H1 (cell line): ENCODE data around the gene FOXN3. TPM values are rescaled to one million over a fixed set of nuclear protein-coding genes. Genes with fewer than 3 reads are reported as not detected.

Experiments used
- CTCF ChIA-PET: fragments of 300-600 bp; sonication (Branson Sonifier 250); formaldehyde crosslinking; loops from one replicate; lab custom pipeline; 2021; ENCODE audit not compliant: partially characterized antibody; lab: Charles Lee
- POLR2A ChIA-PET: fragments of 300-600 bp; sonication (Branson Sonifier 250); formaldehyde crosslinking; loops from one replicate; lab custom pipeline; 2021; ENCODE audit warnings: inconsistent platforms; ENCODE audit not compliant: partially characterized antibody; lab: Charles Lee
- DNase-seq, 2 experiments: peaks; one replicate each; pipeline versions ENCODE4 v3.0.0 to v3.0.0-alpha.2; 2010 to 2022; ENCODE audit warnings: low spot score in 2 of 2, low read depth in 1 of 2, mixed read lengths in 1 of 2
- FAIRE-seq: peaks from 2 replicates; lab custom pipeline; 2011; peaks lifted over from hg19 to GRCh38; lab: Jason Lieb, UNC
- H2AFZ ChIP-seq: 2 replicates; pipeline ENCODE4 v1.8.1; 2012; ENCODE audit warnings: low read length, inconsistent platforms
- H2AK5ac ChIP-seq: 2 replicates; pipeline ENCODE4 v1.6.1; 2013; ENCODE audit warnings: low read depth, low read length
- H2BK120ac ChIP-seq: replicated peaks from 2 replicates; pipeline ENCODE3; 2013; ENCODE audit warnings: low read depth, low read length, inconsistent platforms
- H2BK12ac ChIP-seq: 2 replicates; pipeline ENCODE4 v1.6.1; 2013; ENCODE audit warnings: low read depth, low read length
- H2BK15ac ChIP-seq: 2 replicates; pipeline ENCODE4 v1.6.1; 2013; ENCODE audit warnings: low read length
- H2BK20ac ChIP-seq: 2 replicates; pipeline ENCODE4 v1.6.1; 2013; ENCODE audit warnings: low read length
- H2BK5ac ChIP-seq: 2 replicates; pipeline ENCODE4 v1.6.1; 2013; ENCODE audit warnings: low read depth, low read length
- H3K14ac ChIP-seq: 2 replicates; pipeline ENCODE4 v1.6.1; 2013; ENCODE audit warnings: inconsistent platforms; ENCODE audit not compliant: insufficient read length
- H3K18ac ChIP-seq: 2 replicates; pipeline ENCODE4 v1.6.1; 2013; ENCODE audit warnings: low read length; ENCODE audit errors: extremely low read depth
- H3K23ac ChIP-seq: 2 replicates; pipeline ENCODE4 v1.6.1; 2013; ENCODE audit warnings: inconsistent platforms; ENCODE audit not compliant: insufficient read length
- H3K23me2 ChIP-seq: 2 replicates; pipeline ENCODE4 v1.6.1; 2013; ENCODE audit warnings: low read depth, low read length
- H3K27ac ChIP-seq: 2 replicates; pipeline ENCODE4 v1.6.1; 2011; ENCODE audit warnings: low read depth, low read length, inconsistent platforms
- H3K27me3 ChIP-seq, 4 experiments: replicated peaks in 1 of 4; 1 replicate in 1 of 4; 2 replicates in 3 of 4; pipeline versions ENCODE4 v1.6.1 to v1.8.1; 2011 to 2013; ENCODE audit warnings: low read length in 3 of 4, mild to moderate bottlenecking in 3 of 4, inconsistent platforms in 2 of 4, mixed read lengths in 2 of 4, moderate library complexity in 1 of 4; ENCODE audit not compliant: control insufficient read depth in 3 of 4, insufficient read depth in 3 of 4; ENCODE audit errors: extremely low read depth in 1 of 4
- H3K36me3 ChIP-seq, 4 experiments: 2 replicates each; pipeline versions ENCODE4 v1.6.1 to v1.8.1; 2011 to 2013; ENCODE audit warnings: mild to moderate bottlenecking in 4 of 4, low read length in 3 of 4, moderate library complexity in 2 of 4, control low read depth in 1 of 4, inconsistent platforms in 1 of 4; ENCODE audit not compliant: insufficient read depth in 4 of 4, control insufficient read depth in 2 of 4
- H3K4ac ChIP-seq: replicated peaks from 2 replicates; pipeline ENCODE3; 2013; ENCODE audit warnings: low read length, low read depth, mixed read lengths, inconsistent platforms; ENCODE audit not compliant: insufficient read length
- H3K4me1 ChIP-seq, 4 experiments: replicated peaks in 1 of 4; 1 replicate in 1 of 4; 2 replicates in 3 of 4; pipeline versions ENCODE4 v1.6.1 to v1.8.1; 2011 to 2013; ENCODE audit warnings: low read length in 3 of 4, inconsistent platforms in 2 of 4, mixed read lengths in 1 of 4; ENCODE audit not compliant: insufficient read depth in 4 of 4, control insufficient read depth in 3 of 4
- H3K4me2 ChIP-seq, 2 experiments: 2 replicates each; pipeline versions ENCODE4 v1.6.1 to v1.8.1; 2011 to 2013; ENCODE audit warnings: low read depth in 2 of 2, low read length in 2 of 2, control low read depth in 1 of 2, inconsistent platforms in 1 of 2, mild to moderate bottlenecking in 1 of 2; ENCODE audit not compliant: insufficient read depth in 1 of 2
- H3K4me3 ChIP-seq, 4 experiments: fragments of 200-600, 300-600 bp in 1 of 4; sonication (generic), shearing (Covaris generic), sonication (Bioruptor Twin) in 1 of 4; 2 replicates each; pipeline versions ENCODE4 v1.5.1 to v1.8.1; 2011 to 2016; ENCODE audit warnings: low read length in 4 of 4, low read depth in 3 of 4, control low read depth in 2 of 4, inconsistent platforms in 2 of 4, mild to moderate bottlenecking in 2 of 4, mixed read lengths in 1 of 4, moderate library complexity in 1 of 4; ENCODE audit not compliant: insufficient read depth in 2 of 4; ENCODE audit errors: extremely low read depth in 1 of 4
- H3K56ac ChIP-seq: replicated peaks from 2 replicates; pipeline ENCODE3; 2013; ENCODE audit warnings: low read depth, mild to moderate bottlenecking, mixed read lengths, low read length, inconsistent platforms; ENCODE audit not compliant: insufficient read length
- H3K79me1 ChIP-seq: 2 replicates; pipeline ENCODE4 v1.6.1; 2013; ENCODE audit warnings: low read depth, low read length, control low read depth
- H3K79me2 ChIP-seq, 2 experiments: 2 replicates each; pipeline versions ENCODE4 v1.6.1 to v1.8.1; 2012 to 2013; ENCODE audit warnings: low read length in 2 of 2, mild to moderate bottlenecking in 2 of 2, inconsistent platforms in 1 of 2; ENCODE audit not compliant: insufficient read depth in 2 of 2, control insufficient read depth in 1 of 2
- H3K9ac ChIP-seq, 4 experiments: replicated peaks in 1 of 4; 1 replicate in 1 of 4; 2 replicates in 3 of 4; pipeline versions ENCODE4 v1.6.1 to v1.8.1; 2011 to 2013; ENCODE audit warnings: low read depth in 3 of 4, low read length in 3 of 4, control low read depth in 2 of 4, mild to moderate bottlenecking in 2 of 4, moderate library complexity in 2 of 4, inconsistent platforms in 1 of 4; ENCODE audit errors: extremely low read depth in 1 of 4
- H3K9me3 ChIP-seq, 2 experiments: 2 replicates each; pipeline versions ENCODE4 v1.6.1 to v1.8.1; 2012 to 2013; ENCODE audit warnings: mild to moderate bottlenecking in 2 of 2, moderate library complexity in 2 of 2, control low read depth in 1 of 2, inconsistent platforms in 1 of 2, low read depth in 1 of 2, low read length in 1 of 2, mixed read lengths in 1 of 2; ENCODE audit not compliant: insufficient read depth in 2 of 2
- H4K20me1 ChIP-seq, 2 experiments: replicated peaks in 1 of 2; 2 replicates each; pipeline versions ENCODE3 to v1.8.1; 2011 to 2013; ENCODE audit warnings: inconsistent platforms in 2 of 2, low read length in 2 of 2, mild to moderate bottlenecking in 1 of 2; ENCODE audit not compliant: insufficient read depth in 2 of 2, control insufficient read depth in 1 of 2
- H4K5ac ChIP-seq: 2 replicates; pipeline ENCODE4 v1.6.1; 2013; ENCODE audit warnings: low read length, low read depth, mixed read lengths, inconsistent platforms; ENCODE audit not compliant: insufficient read length
- H4K8ac ChIP-seq: 2 replicates; pipeline ENCODE4 v1.8.0; 2013; ENCODE audit warnings: mild to moderate bottlenecking, moderate library complexity, low read length, inconsistent platforms; ENCODE audit not compliant: insufficient read depth; ENCODE audit errors: extremely low read depth
- H4K91ac ChIP-seq: replicated peaks from 2 replicates; pipeline ENCODE3; 2013; ENCODE audit warnings: low read length, mixed read lengths, inconsistent platforms; ENCODE audit not compliant: insufficient read length
- ASH2L ChIP-seq: fragments of 200-600, 300-600 bp; sonication (generic); IDR thresholded peaks from one replicate; pipeline ENCODE4 v1.7.1; 2017; ENCODE audit warnings: low read length
- BCL11A ChIP-seq, 2 experiments: IDR thresholded peaks; one replicate each; pipeline ENCODE4 v1.6.1; 2011; ENCODE audit warnings: low read depth in 2 of 2, low read length in 2 of 2, mild to moderate bottlenecking in 2 of 2
- CREB1 ChIP-seq: IDR thresholded peaks from 2 replicates; pipeline ENCODE4 v1.6.1; 2012; ENCODE audit warnings: inconsistent platforms
- EP300 ChIP-seq, 2 experiments: IDR thresholded peaks; 1 replicate in 1 of 2; 2 replicates in 1 of 2; pipeline ENCODE4 v1.6.1; 2011 to 2012; ENCODE audit warnings: low read depth in 2 of 2, low read length in 2 of 2, mild to moderate bottlenecking in 2 of 2, borderline replicate concordance in 1 of 2, inconsistent platforms in 1 of 2, moderate library complexity in 1 of 2
- EZH2 ChIP-seq: fragments of 200-600 bp; sonication (generic); IDR thresholded peaks from 2 replicates; pipeline ENCODE4 v1.7.1; 2012; ENCODE audit warnings: low read depth, mild to moderate bottlenecking, moderate library complexity, low read length, inconsistent platforms; ENCODE audit not compliant: severe bottlenecking
- FOSL1 ChIP-seq: IDR thresholded peaks from 2 replicates; pipeline ENCODE4 v1.6.1; 2011; ENCODE audit warnings: mild to moderate bottlenecking, low read depth, low read length, moderate library complexity; ENCODE audit not compliant: insufficient read depth
- GABPA ChIP-seq: IDR thresholded peaks from 2 replicates; pipeline ENCODE4 v1.6.1; 2011; ENCODE audit warnings: mild to moderate bottlenecking, low read length, moderate library complexity, borderline replicate concordance; ENCODE audit not compliant: insufficient read depth
- HDAC2 ChIP-seq, 2 experiments: fragments of 300-600 bp in 1 of 2; sonication (generic) in 1 of 2; IDR thresholded peaks; 2 replicates each; pipeline ENCODE4 v1.6.1; 2011 to 2012; ENCODE audit warnings: low read depth in 2 of 2, low read length in 2 of 2, mild to moderate bottlenecking in 2 of 2, moderate library complexity in 2 of 2, borderline replicate concordance in 1 of 2, inconsistent platforms in 1 of 2
- KDM1A ChIP-seq: fragments of 200-600, 300-600 bp; sonication (generic); IDR thresholded peaks from 2 replicates; pipeline ENCODE4 v1.7.1; 2016; ENCODE audit warnings: mild to moderate bottlenecking, low read length, borderline replicate concordance
- SIX5 ChIP-seq: IDR thresholded peaks from 2 replicates; pipeline ENCODE4 v1.6.1; 2011; ENCODE audit warnings: mild to moderate bottlenecking, low read depth, low read length
- SP4 ChIP-seq: IDR thresholded peaks from 2 replicates; pipeline ENCODE4 v1.6.1; 2012; ENCODE audit warnings: low read length, inconsistent platforms
- TCF12 ChIP-seq: IDR thresholded peaks from 2 replicates; pipeline ENCODE4 v1.6.1; 2011; ENCODE audit warnings: low read depth, mild to moderate bottlenecking, low read length
- ZNF274 ChIP-seq: IDR thresholded peaks from 2 replicates; pipeline ENCODE4 v1.7.0; 2012; ENCODE audit warnings: low read length, borderline replicate concordance; ENCODE audit errors: extremely low read depth
- WGBS, 2 experiments: shearing (Covaris generic) in 1 of 2; methylation state at CpG; one replicate each; pipeline versions ENCODE4 v1.1.6 to v1.1.7; 2013 to 2015; ENCODE audit warnings: low lambda C conversion rate in 2 of 2, mixed read lengths in 2 of 2, inconsistent platforms in 1 of 2, low coverage in 1 of 2, missing lambda C conversion rate in 1 of 2; ENCODE audit not compliant: insufficient replicate concordance in 2 of 2, insufficient coverage in 1 of 2, insufficient read length in 1 of 2; ENCODE audit errors: extremely low coverage in 1 of 2, missing lambda C conversion rate in 1 of 2; 5-methylcytosine and 5-hydroxymethylcytosine counted together
- polyA plus RNA-seq, 7 experiments: library from polyadenylated mRNA; depleted of rRNA in 3 of 7; stranded (reverse) in 5 of 7; unstranded in 2 of 7; fragments of >200 nt in 5 of 7; fragments of 200-250 nt in 2 of 7; gene quantifications; 1 replicate in 5 of 7; 2 replicates in 1 of 7; 4 replicates in 1 of 7; pipeline versions ENCODE4 v1.2.1 to v1.2.3, GENCODE V29; 2011 to 2013; ENCODE audit warnings: missing spikeins in 2 of 7, mixed read lengths in 2 of 7
- total RNA-seq: library from RNA; stranded (reverse); fragmentation: NEBNext Ultra II Directional; extraction: Animal tissue kit (Norgen Biotek cat#: 25700); gene quantifications from 2 replicates; pipeline ENCODE4 v1.2.1, GENCODE V29; 2021

Gene FOXN3
- total and polyA plus RNA-seq, 2 of the 8 experiments (the other 6 are each of a cell fraction or from before 2014, with no cell fraction given) = 52.6 to 178 TPM

DNA sequence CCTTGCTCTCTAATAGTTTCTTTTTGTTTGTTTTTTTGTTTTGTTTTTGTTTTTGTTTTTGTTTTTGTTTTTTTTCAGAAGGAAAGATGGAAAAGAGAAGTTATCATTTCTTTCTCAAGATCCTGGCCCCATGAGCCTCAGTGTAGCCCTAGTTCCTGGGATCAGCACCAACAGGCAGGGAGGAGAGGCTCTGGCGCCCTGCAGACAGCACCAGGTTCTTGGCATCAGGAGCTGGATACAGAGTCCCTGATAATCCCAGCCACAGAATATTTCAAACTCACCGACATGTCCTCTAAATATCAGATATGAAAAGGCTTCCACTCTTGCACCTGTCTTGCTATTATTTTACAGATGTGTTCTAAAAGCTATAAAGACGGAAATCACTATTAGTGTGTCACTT is 52.7 kb downstream of the FOXN3 start:
- no peak overlapping the region for H3K23ac ChIP-seq
- H3K4me2 ChIP-seq = no peak overlapping the region
- peaks cover 15% of the 10 kb centered on the region for H3K79me1 ChIP-seq
- H3K9ac ChIP-seq = no peak overlapping the region
- H2BK5ac ChIP-seq = no peak overlapping the region
- peaks cover 0 to 6% (median 0%) of the 10 kb centered on the region in 4 experiments; a peak in 2 of 8 replicates for H3K36me3 ChIP-seq
- DNase-seq (no peak), FAIRE-seq (no peak)
- 78% methylated on average over 3 of the region's 3 CpGs; no CpG with 5 or more reads in 1 of the 2 experiments for WGBS, 2 experiments
- peaks cover 2 to 20% (median 12%) of the 10 kb centered on the region in 4 experiments for H3K4me1 ChIP-seq
- peaks cover 6 to 7% of the 10 kb centered on the region in 2 experiments for H4K20me1 ChIP-seq
- H3K27me3 ChIP-seq = no peaks in the 10 kb centered on the region
- H3K14ac ChIP-seq = no peak overlapping the region
- H3K4me3 ChIP-seq = no peak overlapping the region
- no peak overlapping the region for H2BK20ac ChIP-seq
- H4K91ac ChIP-seq = no peak overlapping the region
- no peak overlapping the region for H4K8ac ChIP-seq
- H3K18ac ChIP-seq = no peak overlapping the region
- H3K56ac ChIP-seq = no peak overlapping the region
- no peak overlapping the region for H2BK15ac ChIP-seq
- H2BK12ac ChIP-seq = no peak overlapping the region
- H3K27ac ChIP-seq = no peak overlapping the region
- H3K4ac ChIP-seq = no peak overlapping the region
- peaks cover 2% of the 10 kb centered on the region; the same call in 1 of the 2 replicates for H3K23me2 ChIP-seq
- no peaks in the 10 kb centered on the region for H3K9me3 ChIP-seq
- CTCF ChIA-PET = interaction anchor here (1.1 to 1.2 kb wide), 2 partner anchors 13 to 84 kb away, joined by 3 to 4 read pairs; no protein-coding TSS in a partner anchor
- H2AFZ ChIP-seq = no peak overlapping the region
- H2AK5ac ChIP-seq = no peak overlapping the region
- H2BK120ac ChIP-seq = no peak overlapping the region
- H3K79me2 ChIP-seq = peaks cover 30 to 73% of the 10 kb centered on the region in 2 experiments
- POLR2A ChIA-PET = interaction anchor here (0.8 to 1.4 kb wide), 3 partner anchors 15 to 52 kb away, joined by 3 read pairs; no protein-coding TSS in a partner anchor
- H4K5ac ChIP-seq = no peak overlapping the region
- TF ChIP-seq TCF12 = no peak
- no peak for TF ChIP-seq GABPA
- no peak for TF ChIP-seq KDM1A
- TF ChIP-seq EP300 (IDR thresholded peaks at IDR 0.05; ENCODE audit: borderline replicate concordance in 1 of 2, low read depth in 2 of 2, low read length in 2 of 2) = no peak
- no peak for TF ChIP-seq CREB1
- no peak for TF ChIP-seq ZNF274
- no peak for TF ChIP-seq ASH2L
- no peak for TF ChIP-seq HDAC2 (IDR thresholded peaks at IDR 0.05; ENCODE audit: borderline replicate concordance in 1 of 2, low read depth in 2 of 2, low read length in 2 of 2)
- no peak for TF ChIP-seq SIX5
- TF ChIP-seq EZH2 = no peak
- no peak for TF ChIP-seq SP4
- TF ChIP-seq BCL11A (IDR thresholded peaks at IDR 0.05; ENCODE audit: low read depth in 2 of 2, low read length in 2 of 2) = no peak
- TF ChIP-seq FOSL1 = no peak
